ENCODE results near the gene AMY2B.

DNA sequence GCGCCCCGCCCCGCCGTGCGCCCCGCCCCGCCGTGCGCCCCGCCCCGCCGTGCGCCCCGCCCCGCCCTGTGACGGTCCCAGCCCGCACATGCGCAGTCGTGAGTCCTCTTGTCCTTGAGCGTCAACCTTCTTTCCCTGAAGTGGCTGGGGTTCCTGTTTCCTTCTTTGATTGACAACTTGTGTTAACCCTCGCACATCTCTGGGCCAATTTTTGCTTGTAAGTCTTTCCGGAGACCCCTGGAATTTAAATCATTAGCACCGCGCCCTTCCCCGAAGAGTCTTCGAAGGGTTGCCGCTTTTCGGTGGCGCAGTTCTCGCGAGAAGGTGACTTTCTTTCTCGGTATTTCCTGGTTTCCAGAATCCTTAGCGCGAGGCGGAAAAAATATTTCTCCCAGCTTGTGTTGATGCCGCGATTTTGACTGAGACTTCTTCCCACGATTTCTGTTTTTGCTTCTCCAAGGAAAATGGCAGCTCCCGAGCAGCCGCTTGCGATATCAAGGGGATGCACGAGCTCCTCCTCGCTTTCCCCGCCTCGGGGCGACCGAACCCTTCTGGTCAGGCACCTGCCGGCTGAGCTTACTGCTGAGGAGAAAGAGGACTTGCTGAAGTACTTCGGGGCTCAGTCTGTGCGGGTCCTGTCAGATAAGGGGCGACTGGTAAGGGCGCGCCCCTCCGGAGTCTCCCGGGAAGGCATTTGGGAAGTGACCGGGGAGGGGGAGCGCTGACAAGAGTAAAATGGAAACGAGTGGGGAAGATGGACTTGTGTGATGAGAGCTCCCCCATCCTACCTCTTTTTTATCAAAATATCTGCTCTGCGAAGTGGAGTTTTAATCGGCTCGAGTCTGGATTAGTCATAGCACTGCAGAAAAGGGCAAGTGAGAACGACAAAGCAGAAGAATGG is 45.5 kb upstream of the AMY2B start, which contains the start of gene RNPC3:
- no peak for TF ChIP-seq RAD21 (IDR thresholded peaks at IDR 0.05; ENCODE audit: low read length)
- no peak for TF ChIP-seq RFX5 (IDR thresholded peaks at IDR 0.05; ENCODE audit: low read length)
- TF ChIP-seq, protein P1, sequence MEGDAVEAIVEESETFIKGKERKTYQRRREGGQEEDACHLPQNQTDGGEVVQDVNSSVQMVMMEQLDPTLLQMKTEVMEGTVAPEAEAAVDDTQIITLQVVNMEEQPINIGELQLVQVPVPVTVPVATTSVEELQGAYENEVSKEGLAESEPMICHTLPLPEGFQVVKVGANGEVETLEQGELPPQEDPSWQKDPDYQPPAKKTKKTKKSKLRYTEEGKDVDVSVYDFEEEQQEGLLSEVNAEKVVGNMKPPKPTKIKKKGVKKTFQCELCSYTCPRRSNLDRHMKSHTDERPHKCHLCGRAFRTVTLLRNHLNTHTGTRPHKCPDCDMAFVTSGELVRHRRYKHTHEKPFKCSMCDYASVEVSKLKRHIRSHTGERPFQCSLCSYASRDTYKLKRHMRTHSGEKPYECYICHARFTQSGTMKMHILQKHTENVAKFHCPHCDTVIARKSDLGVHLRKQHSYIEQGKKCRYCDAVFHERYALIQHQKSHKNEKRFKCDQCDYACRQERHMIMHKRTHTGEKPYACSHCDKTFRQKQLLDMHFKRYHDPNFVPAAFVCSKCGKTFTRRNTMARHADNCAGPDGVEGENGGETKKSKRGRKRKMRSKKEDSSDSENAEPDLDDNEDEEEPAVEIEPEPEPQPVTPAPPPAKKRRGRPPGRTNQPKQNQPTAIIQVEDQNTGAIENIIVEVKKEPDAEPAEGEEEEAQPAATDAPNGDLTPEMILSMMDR (IDR thresholded peaks at IDR 0.05) = 0 out of 2 replicates have a peak, but pooled peaks have one; percentile 10
- peak; percentile 73 for TF ChIP-seq POLR2AphosphoS5 (IDR thresholded peaks at IDR 0.05; ENCODE audit: low read depth, low read length)
- no peak for TF ChIP-seq EP300 (IDR thresholded peaks at IDR 0.05; ENCODE audit: borderline replicate concordance in 1 of 2, low read depth in 1 of 2, low read length in 1 of 2)
- TF ChIP-seq NRF1 (IDR thresholded peaks at IDR 0.05; ENCODE audit: low read depth, low read length) = peak; percentile 72
- TF ChIP-seq EZH2phosphoT487 (IDR thresholded peaks at IDR 0.05; ENCODE audit: borderline replicate concordance, low read depth) = no peak
- TF ChIP-seq TAF1 (IDR thresholded peaks at IDR 0.05; ENCODE audit: borderline replicate concordance, low read depth, low read length) = no peak
- no peak for TF ChIP-seq SMC3 (IDR thresholded peaks at IDR 0.05; ENCODE audit: low read depth, low read length)
- TF ChIP-seq RCOR1 (IDR thresholded peaks at IDR 0.05; ENCODE audit: low read length) = 0 out of 2 replicates have a peak, but pooled peaks have one; percentile 21

All from SK-N-SH (cell line).